ENCODE data around the gene NOTUM.
"Not testable (repeated sequence)": the region's sequence is repeated elsewhere in the genome, so short reads cannot be mapped to it uniquely, and the experiment has no call there.

NOTUM gene

DNA sequence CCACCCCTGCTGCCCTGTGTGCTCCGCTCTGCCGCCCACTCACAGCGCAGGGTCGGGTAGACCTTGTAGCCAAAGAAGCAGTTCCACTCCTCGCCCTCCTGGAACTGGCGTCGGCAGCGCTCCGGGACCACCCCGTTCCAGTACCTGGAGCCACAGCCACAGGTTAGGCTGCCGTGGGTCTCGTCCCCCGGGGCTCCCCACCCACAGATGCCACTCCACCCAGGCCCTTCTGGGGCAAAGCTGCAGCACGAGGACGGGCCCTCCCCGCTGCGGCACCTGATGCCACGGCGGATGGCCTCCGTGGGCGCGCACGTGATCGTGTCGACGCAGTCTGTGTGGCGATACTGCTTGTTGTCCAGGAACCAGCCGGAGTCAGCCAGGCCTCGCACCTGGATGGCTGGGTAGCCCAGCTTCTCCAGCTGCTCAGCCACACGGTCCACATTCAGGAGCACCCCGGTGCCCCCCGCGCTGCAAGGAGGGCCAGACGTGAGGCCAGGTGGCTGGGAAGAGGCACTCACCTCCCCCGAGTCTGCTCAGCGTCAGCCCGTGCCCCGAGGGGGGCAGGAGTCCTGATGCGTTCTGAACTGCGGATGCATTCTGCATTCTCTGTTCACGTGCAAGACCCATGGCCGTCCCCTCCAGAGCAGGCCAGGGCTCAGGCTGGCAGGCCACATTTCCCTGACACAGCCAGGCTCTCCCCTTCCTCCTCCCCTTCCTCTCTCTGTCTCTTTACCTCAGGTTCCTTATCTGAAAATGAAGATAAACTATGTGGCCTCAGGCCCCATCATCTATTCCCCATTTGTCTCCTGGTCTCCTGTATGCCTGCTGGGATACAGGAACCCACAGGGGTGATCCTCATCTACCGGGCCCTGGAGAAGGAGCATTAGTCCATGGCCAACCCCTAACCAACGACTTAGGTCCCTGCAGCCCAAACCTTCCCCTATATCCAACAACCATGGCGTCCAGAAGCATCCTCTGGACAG lies 4.1 kb downstream of the NOTUM start:
- no peak for DNase-seq

DNA sequence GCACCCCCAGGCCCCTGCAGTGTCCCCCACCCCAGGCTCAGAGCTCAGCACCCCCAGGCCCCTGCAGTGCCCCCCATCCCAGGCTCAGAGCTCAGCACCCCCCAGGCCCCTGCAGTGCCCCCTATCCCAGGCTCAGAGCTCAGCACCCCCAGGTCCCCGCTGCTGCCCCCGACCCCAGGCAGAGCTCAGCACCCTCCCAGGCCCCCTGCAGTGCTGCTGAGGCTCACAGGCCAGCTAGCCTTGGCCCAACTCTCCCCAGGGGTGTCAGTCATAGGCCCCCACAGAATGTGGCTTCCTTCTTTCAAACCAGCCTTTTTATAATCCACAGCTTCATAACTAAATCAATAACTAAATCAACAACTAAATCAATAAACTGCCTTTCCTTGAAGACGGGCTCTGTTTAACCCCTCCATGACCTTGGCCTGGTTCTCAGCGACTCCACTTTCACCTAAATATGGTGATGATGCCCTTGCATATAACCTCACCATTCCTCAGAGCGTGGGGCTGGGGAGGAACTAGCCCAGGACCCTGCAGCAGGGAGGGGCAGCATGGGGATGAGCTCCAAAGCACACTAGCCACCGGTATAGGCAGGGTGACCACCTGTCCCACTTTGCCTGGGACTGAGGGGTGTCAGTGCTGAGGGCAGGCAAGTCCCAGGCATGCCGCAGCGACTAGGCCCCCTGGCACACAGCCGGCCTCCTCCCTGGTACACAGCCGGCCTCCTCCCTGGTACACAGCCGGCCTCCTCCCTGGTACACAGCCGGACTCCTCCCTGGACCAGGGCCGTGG lies 5.0 kb downstream of the NOTUM start:
- DNase-seq = no peak

DNA sequence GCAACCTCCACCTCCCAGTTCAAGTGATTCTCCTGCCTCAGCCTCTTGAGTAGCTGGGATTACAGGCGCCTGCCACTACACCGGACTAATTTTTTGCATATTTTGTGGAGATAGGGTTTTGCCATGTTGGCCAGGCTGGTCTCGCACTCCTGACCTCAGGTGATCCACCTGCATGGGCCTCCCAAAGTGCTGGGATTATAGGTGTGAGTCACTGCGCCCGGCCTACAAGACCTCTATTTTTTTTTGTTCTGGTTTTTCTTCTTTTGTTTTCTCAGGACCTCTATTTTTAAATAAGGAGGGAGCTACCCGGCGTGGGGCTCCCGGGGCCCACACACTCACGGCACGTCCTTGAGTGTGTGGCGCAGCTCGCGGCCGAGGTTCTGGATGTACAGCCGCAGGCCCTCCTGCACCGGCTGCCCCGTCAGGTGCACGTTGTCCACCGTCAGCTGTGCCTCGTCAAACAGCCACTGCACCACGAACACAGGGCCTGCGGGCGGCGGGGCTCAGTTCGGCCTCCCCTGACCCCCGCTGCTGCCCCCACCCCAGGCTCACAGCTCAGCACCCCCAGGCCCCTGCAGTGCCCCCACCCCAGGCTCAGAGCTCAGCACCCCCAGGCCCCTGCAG lies 5.8 kb downstream of the NOTUM start:
- DNase-seq = no peak

- no peak for DNase-seq
These were observed 6.6 kb downstream of the NOTUM start for GRCh38 chr17:81954131-81955057.

DNA sequence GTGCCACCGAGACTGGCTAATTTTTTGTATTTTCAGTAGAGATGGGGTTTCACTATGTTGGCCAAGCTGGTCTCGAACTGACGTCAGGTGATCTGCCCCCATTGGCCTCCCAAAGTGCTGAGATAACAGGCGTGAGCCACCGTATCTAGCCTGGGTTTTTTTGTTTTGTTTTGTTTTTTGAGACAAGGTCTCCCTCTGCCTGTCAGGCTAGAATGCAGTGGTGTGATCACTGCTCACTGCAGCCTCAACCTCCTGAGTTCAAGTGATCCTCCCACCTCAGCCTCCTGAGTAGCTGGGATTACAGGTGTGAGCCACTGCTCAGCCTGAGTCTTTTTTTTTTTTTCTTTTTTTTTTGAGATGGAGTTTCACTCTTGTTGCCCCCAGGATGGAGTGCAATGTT lies 7.5 kb downstream of the NOTUM start:
- DNase-seq = not testable (repeated sequence)

DNA sequence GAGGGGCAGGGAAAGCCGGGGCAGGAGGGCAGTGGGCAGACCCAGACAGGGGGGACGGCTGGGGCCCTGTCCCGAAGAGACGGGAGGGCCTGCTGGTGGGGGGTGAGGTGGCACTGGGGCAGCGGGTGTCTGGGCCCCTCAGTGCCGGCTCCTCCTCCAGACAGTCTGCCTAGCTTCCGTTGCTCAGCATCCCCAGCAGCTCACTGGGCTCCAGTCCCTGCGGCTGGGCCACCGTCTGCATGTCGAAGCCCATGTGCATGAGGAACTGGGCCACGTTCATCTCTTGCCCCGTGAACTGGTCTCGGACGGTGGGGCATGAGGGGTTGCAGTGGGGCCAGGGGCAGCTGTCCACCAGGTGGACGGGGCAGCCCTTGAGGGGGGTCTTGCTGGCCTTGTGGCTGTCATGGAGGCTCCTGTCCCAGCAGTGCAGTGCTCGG lies 8.2 kb downstream of the NOTUM start:
- no peak for DNase-seq

DNA sequence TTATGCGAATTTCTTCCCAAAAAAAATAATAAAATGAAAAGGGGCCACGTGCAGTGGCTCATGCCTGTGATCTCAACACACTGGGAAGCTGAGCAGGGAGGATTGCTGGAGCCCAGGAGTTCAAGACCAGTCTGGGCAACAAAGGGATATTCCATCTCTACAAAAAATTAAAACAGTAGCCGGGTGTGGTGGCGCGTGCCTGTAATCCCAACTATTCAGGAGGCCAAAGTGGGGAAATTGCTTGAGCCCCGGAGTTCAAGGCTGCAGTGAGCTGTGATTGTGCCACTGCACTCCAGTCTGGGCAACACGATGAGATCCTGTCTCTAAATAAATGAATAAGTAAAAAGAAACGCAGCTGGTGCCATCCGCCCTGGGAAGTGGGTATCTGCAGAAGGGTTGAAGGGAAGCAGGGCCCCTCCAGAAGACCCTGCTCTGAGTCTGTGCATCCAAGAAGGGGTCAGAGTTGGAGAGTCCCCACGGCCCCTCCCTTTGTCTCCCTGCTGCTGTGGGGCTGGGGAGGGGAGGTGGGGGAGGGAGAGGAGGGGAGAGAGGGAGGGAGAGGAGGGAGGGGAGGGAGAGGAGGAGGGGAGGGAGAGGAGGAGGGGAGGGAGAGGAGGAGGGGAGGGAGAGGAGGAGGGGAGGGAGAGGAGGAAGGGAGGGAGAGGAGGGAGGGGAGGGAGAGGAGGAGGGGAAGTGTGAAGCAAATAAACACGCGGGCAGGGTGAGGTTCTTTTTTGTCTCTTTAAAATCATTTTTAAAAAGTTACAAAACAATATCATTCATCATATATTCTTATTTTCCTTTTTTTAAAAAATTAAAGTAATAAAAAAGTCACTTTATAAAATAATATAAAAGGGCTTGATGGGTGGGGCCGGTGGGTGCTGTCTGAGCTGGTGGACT lies 9.0 kb downstream of the NOTUM start:
- no peak for DNase-seq

DNA sequence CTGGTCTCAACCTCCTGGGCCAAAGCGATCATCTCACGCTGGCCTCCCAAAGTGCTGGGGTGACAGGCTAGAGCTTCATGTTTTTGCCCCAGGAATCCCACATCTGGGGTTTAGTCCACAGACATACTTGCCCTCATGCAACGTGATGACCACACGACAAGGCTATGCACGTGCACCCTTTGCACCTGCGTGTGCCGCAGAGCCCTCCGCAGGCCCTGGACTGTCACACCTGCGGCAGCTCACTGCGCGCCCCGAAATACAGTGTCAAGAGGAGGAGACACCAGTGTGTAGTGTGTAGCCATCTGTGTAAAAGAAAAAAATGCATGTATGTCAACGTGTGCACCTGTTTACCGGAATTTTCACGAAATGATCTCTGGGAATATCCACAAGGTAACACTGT lies 10.5 kb downstream of the NOTUM start:
- no peak for DNase-seq

DNA sequence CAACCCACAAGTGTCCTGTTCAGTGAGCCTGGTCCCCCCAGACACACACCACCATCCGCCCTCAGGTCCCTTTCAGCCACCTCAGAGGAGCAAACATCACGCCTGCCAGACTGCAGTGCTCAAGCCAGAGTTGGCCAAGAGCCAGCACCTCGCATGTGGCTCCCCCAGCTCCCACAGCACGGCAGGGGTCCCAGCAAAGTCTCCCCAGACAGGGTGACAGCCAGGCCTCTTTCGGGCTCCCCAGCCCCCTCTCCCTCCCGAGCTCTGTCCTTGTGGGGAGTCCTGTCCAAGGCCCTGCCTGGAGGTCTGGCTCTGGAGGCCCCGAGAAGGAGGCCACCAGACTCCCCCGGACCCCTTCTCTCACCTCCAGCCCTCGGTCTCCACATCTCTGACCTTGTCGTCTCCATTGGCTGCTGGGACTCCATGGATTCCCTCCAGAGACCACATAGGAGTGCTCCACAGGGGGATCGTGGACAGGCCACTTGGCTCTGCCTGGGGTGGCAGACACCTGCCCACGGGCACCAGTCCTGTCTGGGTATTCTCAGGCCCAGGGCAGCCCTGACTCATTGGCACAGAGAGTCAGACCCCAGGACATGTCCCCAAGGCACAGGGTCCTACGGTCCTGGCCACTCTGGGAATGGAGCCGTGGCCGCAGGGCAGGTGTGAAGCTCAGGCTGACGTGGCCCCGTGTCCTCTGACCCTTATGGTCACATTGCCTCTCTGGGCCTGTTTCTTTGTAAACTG lies 12.2 kb downstream of the NOTUM start:
- no peak for DNase-seq

GRCh38 chr17:81947189-81947588 lies 13.8 kb downstream of the NOTUM start, which contains the start of gene MYADML2:
Gene MYADML2, minus strand, starts transcription at chr17:81947233. Its CDS starts 5,492 bp downstream, at chr17:81941741.
- no peak for DNase-seq

- no peak for DNase-seq
These were observed 16.1 kb downstream of the NOTUM start for GRCh38 chr17:81944858-81945257.

GRCh38 chr17:81942167-81942553 lies 18.8 kb downstream of the NOTUM start:
- no peak for DNase-seq

DNA sequence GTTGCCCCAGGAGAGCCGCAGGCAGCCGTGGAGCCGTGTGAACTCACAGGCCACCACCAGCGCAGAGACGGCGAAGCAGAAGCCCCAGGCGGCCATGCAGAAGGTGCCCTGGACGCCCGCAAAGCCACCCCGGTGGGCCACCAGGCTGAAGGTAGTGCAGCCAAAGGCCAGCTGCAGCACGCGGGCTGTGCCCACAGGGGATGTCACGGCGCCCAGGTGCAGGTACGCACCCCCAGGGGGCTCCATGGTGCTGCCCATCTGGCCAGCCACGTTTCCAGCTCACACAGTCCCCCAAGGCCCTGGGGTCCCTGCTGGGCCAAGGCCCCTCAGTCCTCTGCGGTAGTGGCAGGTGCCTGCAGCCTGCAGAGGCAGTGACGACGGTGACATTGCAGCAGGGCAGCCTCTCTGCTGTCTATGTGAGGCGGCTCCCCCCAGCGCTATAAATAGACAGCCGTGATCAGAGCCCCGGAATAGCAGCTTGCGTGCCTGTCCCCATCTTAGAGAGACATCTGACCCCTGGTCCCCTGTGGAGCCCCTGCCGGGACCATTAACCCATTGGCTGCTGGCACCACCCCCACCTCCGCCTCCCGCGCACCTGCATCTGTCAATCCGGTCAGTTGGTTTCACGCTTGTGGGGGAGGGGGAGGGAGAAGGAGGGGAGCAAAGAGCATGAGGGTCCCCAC lies 19.4 kb downstream of the NOTUM start:
- DNase-seq = no peak

DNA sequence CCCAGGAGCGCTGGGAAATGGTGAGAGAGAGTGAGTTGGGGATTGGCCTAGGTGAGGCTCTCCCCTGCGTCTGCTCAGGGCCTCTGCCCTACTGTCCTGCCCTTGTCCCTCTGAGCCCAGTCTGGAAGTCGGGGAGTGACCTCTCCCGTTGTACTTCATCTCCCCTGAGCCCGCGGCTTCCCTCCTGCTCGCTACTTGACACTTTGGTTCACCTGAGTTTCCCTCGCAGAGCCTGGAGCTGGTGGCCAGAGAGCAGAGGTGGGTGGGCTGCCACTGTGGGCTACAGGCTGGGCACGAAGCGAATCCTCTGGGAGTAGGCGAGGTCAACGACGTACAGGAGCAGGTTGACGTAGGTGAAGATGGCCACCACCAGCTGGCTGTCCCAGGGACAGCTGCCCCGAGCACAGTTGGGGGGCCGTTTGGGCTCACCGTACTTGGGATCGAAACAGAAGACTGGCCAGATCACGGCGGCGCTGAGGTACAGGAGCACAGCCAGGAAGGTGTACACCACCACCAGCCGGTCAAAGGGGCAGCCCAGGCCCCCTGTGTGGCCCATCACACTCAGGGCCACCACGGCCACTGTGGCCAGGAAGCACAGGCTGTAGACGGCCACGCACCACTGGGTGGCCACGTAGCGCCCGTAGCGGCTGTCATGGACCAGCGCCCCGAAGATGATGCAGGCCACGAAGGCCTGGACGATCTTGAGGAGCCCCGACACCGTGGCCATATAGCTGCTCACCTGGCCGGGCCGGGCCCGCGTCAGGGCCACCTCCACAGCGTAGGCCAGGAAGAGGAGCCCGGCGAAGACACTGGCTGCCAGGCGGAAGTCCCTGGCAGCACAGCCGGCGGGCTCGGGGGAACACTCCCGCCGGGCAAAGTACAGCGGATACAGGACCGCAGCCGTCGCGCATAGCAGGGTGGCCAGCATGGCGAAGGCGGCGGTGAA lies 20.2 kb downstream of the NOTUM start:
- no peak for DNase-seq

- no peak for DNase-seq
These were observed 21.1 kb downstream of the NOTUM start for GRCh38 chr17:81939881-81940385.

DNA sequence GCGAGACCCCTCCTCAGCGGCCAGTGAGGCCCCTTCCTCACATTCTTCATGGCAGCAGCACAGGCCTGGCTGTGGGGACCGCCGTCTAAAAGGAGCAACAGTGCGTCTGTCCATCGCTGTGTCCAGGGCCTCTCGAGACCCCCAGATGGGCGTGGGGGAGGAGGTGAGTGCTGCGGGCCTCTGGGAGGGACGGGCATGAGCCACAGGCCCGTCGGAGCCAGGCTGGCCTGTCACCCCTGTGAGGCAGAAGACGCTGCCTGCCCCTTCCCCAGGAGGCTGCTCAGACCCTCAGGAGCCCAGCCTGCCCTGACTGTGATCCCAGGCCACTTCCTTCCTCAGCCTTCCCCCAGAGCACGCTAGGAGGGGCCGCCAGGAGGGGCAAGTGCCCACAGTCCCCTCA lies 21.8 kb downstream of the NOTUM start:
- no peak for DNase-seq

GRCh38 chr17:81935709-81936084 lies 25.3 kb downstream of the NOTUM start:
- no peak for DNase-seq
